ENCODE measurements around the gene ZNF467. TPM values are rescaled to one million over a fixed set of nuclear protein-coding genes. Genes with fewer than 3 reads are reported as not detected.

The ZNF467 gene
- total and polyA plus RNA-seq, 2 experiments from 2014 or later, result 0.10 to 0.40 TPM

DNA sequence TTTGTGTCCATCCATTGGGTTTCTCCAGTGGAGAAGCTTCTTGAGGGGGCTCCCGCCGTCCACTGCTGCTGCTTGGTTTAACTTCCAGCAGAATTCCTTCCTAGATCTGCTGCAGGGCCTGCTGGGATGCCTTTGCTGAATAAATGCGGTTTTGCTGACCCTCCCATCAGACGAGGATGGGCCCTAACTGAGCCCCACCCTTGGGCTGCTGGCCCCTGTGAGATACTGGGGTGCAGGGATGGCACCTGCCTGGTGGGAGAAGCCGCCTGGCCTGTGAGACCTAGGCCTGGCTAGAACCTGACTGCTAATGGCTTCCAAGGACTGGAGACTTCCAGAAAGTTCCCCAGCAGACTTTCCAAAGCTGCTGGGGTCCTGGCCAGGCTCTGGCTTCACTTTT, 43.8 kb downstream of the ZNF467 start:
- no peak for TF ChIP-seq STAT1 (IDR thresholded peaks at IDR 0.05; ENCODE audit: unreplicated experiment)
- no peak for TF ChIP-seq ZNF114 (CRISPR knock-in tag; IDR thresholded peaks at IDR 0.05)
- Mint-ChIP-seq H3K36me3 (ENCODE audit: low read depth) (peaks cover 10% of the 10 kb centered on the region), H3K27me3 (ENCODE audit: insufficient read depth, low read depth, poor library complexity) (peaks cover 11% of the 10 kb centered on the region), H3K4me1 (no peaks in the 10 kb centered on the region), H3K9me3 (no peaks in the 10 kb centered on the region; the same call in 2 of the 3 replicates), H3K27ac (no peak overlapping the region), H3K4me3 (no peak overlapping the region)
- Histone ChIP-seq H3K27me3 (ENCODE audit: insufficient read depth) (no peaks in the 10 kb centered on the region), H3K4me1 (ENCODE audit: insufficient read depth) (no peaks in the 10 kb centered on the region), H3K4me2 (no peak overlapping the region), H3K27ac (ENCODE audit: low read depth) (no peak overlapping the region), H3K9me2 (ENCODE audit: insufficient read depth) (no peaks in the 10 kb centered on the region), H3K4me3 (no peak overlapping the region), H4K20me1 (replicated peaks; ENCODE audit: insufficient read depth) (no peaks in the 10 kb centered on the region), H3K36me3 (ENCODE audit: insufficient read depth) (no peaks in the 10 kb centered on the region; the same call in 1 of the 2 replicates), H3F3A (replicated peaks; ENCODE audit: low read depth) (no peaks in the 10 kb centered on the region), H2AFZ (no peak overlapping the region), H3K79me2 (replicated peaks; ENCODE audit: insufficient read depth) (no peaks in the 10 kb centered on the region)
- DNase-seq (ENCODE audit: low spot score) (no peak), ATAC-seq (no peak)

DNA sequence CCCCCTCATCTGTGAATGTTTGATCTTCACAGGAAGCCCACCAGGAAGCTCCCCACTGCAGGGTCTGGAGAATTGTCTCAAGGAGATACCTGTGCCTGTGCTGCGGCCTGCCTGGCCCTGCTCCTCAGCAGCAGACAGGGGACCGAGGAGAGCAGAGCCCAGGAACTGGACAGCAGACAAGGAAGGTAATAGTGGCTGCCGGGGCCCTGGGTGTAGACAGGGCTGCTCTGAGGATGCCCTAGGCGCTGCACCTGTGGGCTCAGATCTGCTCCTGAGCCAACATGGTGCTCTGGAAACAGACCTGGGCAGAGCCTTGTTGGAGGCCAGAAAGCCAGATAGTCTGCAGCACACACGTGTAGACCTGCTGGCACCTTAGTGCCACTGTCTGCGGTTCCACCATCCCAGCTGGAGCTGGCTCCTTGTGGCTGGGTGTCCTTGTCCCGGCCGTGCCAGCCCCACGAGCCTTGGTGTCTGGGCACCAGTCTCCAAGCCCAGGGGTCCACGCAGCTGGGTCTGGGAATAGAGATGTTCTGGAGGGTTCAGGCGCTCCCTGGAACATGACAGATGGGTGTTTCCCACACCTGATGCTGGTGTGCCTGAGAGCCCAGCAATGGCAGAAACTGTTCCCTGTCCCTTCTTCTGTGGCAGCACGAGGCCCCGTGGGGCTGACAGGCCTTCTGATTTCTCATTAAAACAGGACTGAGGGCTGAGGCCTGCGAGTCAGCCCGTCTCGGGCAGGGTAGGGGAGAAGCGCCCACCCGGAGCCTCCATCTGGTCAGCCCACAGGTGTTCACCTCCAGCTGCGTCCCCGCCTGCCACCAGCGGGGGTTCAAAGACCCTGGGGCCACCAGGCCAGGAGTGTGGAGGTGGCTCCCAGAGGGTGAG, 44.7 kb downstream of the ZNF467 start:
- Mint-ChIP-seq H3K4me3 (no peak overlapping the region), H3K27ac (no peak overlapping the region), H3K36me3 (ENCODE audit: low read depth) (peaks cover 15% of the 10 kb centered on the region), H3K27me3 (ENCODE audit: insufficient read depth, low read depth, poor library complexity) (peaks cover 11% of the 10 kb centered on the region), H3K9me3 (no peaks in the 10 kb centered on the region; the same call in 2 of the 3 replicates), H3K4me1 (no peaks in the 10 kb centered on the region)
- Histone ChIP-seq H3K36me3 (ENCODE audit: insufficient read depth) (no peaks in the 10 kb centered on the region; the same call in 1 of the 2 replicates), H4K20me1 (replicated peaks; ENCODE audit: insufficient read depth) (no peaks in the 10 kb centered on the region), H3K4me3 (no peak overlapping the region), H3K4me1 (ENCODE audit: insufficient read depth) (no peaks in the 10 kb centered on the region), H3K27ac (ENCODE audit: low read depth) (no peak overlapping the region), H3K4me2 (no peak overlapping the region), H3K9me2 (ENCODE audit: insufficient read depth) (no peaks in the 10 kb centered on the region), H3F3A (replicated peaks; ENCODE audit: low read depth) (no peaks in the 10 kb centered on the region), H2AFZ (no peak overlapping the region), H3K27me3 (ENCODE audit: insufficient read depth) (no peaks in the 10 kb centered on the region), H3K79me2 (replicated peaks; ENCODE audit: insufficient read depth) (no peaks in the 10 kb centered on the region)
- TF ChIP-seq ZNF331 (CRISPR knock-in tag; IDR thresholded peaks at IDR 0.05; ENCODE audit: low read depth) (no peak), CREB1 (CRISPR knock-in tag; IDR thresholded peaks at IDR 0.05; ENCODE audit: low read depth) (no peak), EZH2phosphoT487 (IDR thresholded peaks at IDR 0.05; ENCODE audit: unreplicated experiment) (no peak)
- TF ChIP-seq, protein P1, sequence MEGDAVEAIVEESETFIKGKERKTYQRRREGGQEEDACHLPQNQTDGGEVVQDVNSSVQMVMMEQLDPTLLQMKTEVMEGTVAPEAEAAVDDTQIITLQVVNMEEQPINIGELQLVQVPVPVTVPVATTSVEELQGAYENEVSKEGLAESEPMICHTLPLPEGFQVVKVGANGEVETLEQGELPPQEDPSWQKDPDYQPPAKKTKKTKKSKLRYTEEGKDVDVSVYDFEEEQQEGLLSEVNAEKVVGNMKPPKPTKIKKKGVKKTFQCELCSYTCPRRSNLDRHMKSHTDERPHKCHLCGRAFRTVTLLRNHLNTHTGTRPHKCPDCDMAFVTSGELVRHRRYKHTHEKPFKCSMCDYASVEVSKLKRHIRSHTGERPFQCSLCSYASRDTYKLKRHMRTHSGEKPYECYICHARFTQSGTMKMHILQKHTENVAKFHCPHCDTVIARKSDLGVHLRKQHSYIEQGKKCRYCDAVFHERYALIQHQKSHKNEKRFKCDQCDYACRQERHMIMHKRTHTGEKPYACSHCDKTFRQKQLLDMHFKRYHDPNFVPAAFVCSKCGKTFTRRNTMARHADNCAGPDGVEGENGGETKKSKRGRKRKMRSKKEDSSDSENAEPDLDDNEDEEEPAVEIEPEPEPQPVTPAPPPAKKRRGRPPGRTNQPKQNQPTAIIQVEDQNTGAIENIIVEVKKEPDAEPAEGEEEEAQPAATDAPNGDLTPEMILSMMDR (conservative IDR thresholded peaks at IDR 0.05; ENCODE audit: low read depth in 2 of 2), result no peak
- TF ChIP-seq, protein P2, sequence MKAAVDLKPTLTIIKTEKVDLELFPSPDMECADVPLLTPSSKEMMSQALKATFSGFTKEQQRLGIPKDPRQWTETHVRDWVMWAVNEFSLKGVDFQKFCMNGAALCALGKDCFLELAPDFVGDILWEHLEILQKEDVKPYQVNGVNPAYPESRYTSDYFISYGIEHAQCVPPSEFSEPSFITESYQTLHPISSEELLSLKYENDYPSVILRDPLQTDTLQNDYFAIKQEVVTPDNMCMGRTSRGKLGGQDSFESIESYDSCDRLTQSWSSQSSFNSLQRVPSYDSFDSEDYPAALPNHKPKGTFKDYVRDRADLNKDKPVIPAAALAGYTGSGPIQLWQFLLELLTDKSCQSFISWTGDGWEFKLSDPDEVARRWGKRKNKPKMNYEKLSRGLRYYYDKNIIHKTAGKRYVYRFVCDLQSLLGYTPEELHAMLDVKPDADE (IDR thresholded peaks at IDR 0.05), result no peak
- DNase-seq (ENCODE audit: low spot score) (no peak), ATAC-seq (no peak)
